Smooth muscle cell of the brain vasculature (primary cell): ENCODE measurements around the gene LRRTM1.

ENCODE experiments used
- DNase-seq: peaks from one replicate; pipeline ENCODE4 v3.0.0-alpha.2; 2012; ENCODE audit warnings: low read depth, low spot score

Gene LRRTM1, protein sequence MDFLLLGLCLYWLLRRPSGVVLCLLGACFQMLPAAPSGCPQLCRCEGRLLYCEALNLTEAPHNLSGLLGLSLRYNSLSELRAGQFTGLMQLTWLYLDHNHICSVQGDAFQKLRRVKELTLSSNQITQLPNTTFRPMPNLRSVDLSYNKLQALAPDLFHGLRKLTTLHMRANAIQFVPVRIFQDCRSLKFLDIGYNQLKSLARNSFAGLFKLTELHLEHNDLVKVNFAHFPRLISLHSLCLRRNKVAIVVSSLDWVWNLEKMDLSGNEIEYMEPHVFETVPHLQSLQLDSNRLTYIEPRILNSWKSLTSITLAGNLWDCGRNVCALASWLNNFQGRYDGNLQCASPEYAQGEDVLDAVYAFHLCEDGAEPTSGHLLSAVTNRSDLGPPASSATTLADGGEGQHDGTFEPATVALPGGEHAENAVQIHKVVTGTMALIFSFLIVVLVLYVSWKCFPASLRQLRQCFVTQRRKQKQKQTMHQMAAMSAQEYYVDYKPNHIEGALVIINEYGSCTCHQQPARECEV

DNA sequence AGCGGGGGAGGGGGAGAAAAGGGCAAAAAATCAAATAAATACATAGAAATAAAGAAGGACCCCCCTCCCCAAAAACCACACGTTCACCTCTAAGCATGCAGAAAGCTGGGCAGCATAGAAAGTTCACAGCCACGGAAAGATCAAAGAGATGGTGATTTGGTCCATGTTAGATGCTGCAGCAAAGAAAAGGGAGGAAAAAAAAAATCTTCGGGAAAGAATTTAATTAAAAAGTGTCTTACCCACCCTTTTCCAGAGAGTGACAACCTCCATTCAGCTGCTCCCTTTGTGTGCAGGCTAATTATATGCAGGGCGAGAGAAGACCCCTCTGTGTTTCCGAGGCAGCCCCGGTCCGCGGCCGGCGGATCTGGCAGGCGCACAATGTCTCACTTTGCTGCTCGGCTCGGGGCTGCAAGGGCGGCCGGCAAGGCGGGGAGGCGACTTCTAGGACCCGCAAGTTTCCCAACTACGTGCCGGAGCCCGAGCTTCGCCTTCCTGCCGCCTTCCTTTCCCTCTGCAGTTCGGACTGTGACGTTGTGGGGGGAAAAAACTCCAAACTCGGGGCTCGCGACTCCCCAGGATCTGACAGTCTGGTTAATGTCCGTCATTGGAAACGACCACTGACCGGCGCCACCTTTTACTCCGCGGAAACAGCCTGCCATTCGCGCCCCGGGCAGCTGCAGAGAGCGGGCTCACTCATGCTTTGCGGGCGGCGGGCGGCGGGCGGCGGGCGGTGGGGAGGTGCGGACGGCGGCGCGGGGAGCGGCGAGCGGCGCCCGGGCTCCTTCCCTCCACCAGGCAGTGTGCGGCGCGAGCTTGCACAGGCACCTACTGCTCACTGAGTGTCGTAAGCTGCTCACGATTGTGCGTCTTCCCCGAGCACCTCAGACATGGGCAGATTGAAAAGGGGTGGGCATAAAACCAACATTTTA lies at the start of gene LRRTM1:
Gene LRRTM1 (minus strand): TSS at position 844 of the 929 bp plus-strand sequence. CDS start 933 bp downstream, outside the sequence.
- DNase-seq, result no peak

DNA sequence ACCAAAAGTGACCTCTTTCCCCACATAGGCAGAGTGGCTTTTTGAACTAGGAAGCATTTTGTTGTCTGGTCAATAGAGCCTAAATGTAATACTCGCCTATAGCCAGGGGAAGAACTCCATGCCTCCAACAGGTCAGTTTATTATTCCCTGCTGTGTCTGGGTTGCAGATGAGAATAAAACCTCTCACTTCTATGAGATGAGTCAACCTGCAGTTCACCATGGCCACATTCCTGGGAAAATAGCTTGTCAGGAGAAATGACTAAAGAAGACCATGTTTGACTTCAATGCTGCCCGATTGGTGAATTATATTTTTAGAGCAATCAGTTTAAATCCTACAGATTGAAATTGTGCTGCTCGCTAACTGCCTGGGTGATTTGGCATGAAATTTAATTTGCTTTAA lies 46.7 kb upstream of the LRRTM1 start:
- no peak for DNase-seq

DNA sequence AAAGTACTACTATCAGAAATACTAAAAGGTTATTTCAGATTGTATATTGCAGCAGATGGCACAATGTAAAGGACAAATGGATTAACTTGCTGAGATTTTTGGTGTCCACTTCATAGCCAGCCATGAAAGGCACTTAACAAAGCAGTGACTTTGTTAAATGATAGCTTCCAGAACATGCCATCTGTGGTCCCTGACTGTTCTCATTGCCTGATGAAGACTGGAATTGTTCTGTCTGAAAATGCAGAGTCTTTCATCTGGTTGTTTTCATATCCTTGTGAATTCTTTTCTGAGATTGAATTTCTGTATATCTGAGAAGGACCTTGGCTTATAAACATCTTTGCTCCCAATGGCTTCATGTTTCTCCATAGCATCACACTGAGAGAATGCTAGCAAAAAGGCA lies 44.4 kb upstream of the LRRTM1 start:
- no peak for DNase-seq

DNA sequence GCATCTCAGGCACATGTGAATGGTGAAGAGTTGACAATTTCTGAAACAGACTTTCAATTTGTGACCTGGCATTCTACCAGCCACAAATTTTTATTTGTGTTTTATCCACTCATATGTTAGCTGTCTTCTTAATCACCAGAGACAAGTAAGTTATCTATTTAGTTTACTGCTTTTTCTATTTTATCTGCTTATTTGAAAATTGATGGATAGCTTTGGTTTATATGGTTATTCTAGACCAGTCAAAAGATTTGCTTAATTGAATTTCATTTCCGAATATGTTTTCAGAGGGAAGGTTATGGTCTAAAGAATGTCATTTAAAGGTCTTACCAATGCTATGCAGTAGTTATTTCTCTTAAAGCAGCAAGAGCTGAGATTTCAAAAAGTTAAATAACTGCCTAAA lies 43.5 kb upstream of the LRRTM1 start:
- DNase-seq, result no peak

DNA sequence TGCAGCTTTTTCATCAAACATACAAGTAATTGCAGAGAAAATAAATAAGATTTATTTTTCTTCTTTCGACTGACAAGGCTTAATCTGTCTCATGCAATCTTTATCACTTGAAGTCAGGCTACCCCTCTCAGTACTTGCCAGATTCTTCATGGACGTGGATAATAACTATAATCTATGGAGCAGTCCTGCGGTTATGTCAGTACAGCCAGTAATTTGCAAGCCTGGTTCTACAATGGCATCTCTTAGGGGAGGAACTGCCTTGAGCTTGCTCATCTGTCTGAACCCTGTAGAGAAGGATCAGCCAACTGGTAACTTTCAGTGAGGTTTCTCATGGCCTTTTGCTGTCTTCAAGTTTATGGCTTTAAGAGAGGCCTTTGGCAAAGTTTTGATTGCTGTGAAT lies 35.5 kb upstream of the LRRTM1 start:
- no peak for DNase-seq

DNA sequence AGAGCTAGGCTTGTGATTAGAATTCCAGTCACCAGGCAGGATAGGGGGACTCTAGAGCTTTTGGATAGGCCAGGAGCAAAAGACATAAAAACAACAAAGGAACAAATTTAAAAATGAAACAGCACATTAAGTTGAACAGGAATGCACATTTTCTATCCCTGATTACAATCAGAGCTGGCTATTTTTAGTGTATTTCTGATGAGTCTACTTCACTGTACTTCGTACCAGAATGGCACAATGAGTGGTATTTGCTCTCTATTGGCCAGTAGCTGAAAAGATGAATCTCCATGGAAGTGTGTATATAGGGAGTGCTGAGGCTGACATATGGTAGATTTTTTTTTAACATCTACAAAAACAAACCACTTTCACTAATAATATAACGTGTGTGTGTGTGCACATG lies 34.2 kb upstream of the LRRTM1 start:
- DNase-seq, result no peak

DNA sequence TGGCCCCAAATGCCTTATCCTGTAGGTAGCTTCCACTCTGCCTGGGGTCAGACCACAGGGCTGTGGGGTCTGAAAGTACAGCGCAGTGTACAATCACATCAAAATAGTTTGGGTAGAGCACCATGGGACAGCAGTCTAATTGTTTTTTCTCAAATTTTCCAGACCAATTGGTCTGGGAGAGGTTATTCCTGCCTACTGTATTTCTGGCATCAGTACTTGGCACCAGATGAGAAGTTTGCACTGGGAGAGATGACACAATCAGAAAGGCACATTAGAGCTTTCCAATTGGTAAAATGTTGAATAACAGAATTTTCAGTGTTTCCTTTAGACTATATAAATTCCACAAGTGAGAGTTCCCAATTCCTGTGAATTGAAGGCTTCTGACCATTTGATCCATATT lies 30.9 kb upstream of the LRRTM1 start:
- no peak for DNase-seq

DNA sequence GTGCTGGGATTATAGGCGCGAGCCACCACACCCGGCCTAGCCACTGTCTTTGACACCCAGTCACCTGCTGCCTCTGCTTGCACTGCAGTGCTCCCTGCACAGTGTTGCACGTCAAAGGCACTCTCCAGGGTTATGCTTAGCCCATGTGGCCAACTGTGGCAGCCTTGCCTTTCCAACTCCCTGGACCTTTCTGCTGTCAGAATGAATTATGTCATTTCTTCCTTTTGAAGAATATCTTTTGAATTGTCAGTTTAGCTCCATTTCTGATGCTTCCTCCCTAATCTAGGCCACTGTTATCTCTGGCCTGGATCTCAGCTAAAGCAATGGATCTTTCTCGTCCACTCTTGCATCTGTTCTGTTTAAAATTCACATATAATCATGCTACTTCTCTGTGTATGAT lies 29.3 kb upstream of the LRRTM1 start:
- no peak for DNase-seq

DNA sequence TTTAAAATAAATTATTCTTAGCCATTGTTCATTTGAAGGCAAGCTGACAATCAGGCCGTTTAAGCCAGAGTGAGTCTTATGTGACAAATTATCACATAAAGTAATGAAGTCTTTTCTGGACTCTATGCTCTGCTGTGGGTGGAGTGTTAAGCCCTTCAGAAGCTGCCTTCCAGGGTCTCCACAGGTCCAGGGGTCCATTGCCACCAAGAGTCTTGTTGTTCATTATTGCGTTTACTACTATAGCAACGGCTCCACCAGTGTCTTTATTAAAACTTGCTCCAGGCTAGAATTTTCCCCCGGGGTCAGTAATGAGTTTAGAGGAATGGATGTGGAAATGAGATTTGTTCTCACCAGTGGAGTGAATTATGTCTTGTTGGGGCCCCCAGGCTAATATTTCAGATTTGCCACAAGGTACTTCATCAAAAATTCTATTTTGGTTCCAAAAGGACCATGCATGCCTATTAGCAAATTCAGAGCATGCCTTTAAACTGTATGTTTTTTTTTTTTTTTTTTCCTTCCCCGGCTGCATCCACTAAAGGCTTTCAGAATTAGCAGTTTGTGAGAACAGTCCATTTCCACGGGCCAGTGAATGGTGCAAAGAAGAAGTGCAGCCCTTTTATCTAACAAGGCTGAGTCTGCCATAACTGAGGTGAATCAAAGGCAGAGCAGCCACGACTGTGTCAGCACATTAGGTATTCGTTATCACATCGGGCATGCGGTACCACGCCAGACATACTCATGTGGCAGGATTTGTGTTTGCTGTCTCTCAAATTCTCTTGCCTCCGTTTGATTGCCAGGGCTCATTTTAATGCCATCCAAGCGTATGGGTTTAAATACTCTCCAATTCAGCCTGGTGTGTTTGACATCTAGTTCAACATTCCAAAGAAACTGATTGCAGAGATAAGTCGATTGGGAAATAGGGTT lies 26.2 kb upstream of the LRRTM1 start:
- DNase-seq, result no peak

DNA sequence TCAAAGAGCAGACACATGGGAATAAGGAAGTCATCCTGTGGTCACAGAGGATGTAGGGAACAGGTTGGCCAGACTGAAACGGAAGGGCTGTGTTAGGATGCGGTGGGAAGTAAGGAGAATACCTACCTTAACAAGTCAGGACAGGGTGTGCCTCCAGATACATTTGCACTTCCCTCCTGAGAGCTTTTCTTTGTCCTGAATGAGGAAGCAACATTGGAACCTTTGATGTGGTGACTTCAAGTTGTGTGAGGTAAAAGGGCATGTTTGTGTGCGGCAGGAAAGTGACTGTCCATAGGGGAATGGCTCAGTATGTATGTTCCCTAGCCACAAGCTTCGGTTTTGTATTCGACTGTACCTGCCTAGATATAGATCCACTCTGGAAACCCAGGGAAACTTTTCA lies 24.9 kb upstream of the LRRTM1 start:
- no peak for DNase-seq

DNA sequence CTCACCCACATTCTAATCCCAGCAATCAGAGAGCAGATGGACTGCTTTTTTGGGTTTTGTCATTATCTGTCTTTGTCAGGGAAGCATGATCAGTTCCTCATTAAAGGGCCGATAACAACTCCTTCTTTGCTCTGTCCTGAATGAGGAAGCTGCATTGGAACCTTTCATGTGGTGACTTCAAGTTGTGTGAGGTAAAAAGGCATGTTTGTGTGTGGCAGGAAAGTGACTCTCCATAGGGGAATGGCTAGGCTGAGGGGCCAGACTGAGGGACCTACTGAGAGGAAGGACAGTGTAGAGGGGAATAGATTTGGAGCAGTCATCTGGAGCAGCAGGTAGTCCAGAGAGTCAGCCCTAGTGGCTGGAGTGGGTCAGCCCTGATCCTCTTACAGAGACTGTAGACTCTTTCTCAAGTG lies 23.6 kb upstream of the LRRTM1 start:
- DNase-seq, result no peak

DNA sequence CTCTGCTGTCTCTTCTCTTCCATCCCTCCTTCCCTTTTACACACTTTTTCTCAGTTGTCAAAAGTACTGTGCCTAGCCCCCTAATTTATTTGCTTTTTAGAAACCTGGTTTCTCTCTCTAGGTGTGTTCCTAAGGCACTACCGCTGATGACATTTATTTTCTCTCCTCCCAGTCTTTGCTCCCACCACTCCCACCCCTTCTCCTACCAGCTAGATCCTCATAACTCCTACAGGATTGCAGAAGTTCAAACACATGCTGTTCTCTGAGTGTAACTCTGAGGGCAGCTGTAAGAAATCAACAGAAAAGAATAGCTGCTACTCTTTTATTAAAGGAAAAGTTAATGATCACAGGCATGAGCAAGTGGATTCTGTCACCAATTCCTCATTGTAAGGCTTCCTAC lies 22.3 kb upstream of the LRRTM1 start:
- DNase-seq, result no peak

DNA sequence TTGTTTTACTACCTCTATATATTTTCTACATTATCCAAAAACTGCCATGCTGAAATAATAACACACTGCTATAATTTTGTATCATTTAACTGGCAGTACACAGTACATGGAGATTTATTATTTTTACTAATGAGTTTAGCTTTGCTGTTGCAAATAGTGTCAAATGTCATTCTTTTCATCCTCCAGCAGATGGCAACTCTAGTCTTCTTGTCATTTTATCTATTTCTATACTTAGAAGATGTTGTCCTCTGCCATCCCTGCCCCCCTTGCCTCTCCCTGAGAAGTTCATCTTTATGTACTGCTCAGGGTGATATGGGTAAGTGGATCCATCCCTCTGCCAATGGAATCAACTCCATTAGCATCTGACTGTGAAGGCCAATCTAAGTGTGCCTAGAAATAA lies 21.7 kb upstream of the LRRTM1 start:
- DNase-seq, result no peak

DNA sequence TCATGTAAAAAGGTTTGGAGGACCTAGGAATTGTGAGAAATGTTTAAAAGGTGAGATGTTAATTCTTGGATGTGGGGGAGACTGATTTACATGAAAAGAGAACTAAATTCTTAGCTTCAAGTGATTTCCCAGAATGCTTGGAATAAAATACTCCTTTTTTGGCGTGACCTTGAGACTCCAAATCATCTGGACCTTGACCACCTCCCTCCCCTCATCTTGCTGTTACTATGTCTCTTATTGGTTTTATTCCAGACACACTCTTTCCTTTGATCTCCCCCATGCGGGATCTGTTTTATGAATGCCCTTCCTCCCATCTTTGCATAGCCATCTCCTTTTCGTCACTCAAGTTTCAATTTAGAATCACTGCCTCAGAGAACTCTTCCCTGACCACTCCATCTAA lies 20.0 kb upstream of the LRRTM1 start:
- DNase-seq, result no peak

DNA sequence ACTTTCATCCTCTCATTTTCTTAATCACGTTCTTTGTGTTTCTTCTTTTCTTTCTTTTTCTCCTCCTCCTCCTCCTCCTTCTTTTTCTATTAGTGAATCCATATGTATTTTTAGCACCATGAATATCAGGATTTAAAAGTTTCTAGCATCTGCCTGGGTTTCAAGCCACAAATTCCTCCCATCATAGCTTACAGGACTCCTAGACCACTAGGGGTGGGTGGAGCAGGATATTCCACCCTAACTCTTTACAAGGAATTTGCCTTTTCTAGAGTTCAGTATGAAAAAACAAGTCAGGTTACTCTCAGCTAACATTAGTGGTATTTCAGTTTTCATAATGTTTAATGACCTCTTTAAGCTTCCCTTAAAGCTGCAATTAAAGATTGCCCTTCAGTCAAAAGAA lies 19.1 kb upstream of the LRRTM1 start:
- DNase-seq, result no peak

DNA sequence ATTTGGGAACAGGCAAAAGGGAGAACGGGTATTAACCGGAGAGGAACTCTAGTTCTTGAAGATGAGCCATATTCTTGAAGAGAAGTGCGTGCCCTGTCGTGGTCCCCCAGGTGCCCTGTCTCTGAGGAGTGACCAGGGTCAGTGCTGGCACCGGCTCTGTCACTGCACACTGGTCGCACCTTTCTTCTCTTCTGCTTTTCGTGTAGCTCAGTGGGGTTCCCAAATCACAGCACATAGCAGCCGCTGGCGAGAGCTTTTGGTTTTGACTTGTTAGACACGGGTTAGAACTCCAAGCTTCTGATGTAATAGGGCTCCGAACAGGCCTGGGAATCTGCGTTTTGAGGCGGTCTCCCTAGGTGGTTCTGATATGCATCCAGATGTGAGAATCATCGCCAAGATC lies 18.4 kb upstream of the LRRTM1 start:
- DNase-seq, result no peak

DNA sequence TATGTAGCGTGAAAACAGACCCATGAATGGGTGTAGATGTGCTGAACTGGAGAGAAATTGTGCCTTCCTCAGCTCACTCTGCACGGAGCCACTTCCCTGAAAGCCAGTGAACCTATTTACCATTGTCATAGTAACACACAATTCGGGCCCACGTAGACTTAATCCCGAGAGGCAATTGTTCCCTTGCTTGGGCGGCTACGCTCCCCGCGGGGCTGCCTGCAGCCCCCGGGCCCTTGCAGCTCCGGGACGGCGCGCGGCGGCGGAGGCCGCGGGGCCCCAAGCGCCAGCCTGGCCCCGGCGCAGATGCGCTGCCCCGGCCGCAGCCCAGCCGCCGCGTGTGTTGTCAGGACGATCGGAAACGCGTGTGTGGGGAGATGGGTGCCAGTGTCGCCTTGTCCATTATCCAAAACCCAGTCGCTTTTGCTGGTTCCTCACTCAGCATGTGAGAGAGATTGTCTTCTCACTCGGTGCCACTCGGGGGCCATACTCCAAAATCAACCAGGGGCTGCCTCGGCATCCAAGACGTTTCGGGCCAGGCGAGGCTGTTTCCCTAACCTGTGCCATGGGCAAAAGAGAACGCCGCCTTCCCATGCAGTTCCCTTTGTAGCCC lies 17.9 kb upstream of the LRRTM1 start:
- no peak for DNase-seq

DNA sequence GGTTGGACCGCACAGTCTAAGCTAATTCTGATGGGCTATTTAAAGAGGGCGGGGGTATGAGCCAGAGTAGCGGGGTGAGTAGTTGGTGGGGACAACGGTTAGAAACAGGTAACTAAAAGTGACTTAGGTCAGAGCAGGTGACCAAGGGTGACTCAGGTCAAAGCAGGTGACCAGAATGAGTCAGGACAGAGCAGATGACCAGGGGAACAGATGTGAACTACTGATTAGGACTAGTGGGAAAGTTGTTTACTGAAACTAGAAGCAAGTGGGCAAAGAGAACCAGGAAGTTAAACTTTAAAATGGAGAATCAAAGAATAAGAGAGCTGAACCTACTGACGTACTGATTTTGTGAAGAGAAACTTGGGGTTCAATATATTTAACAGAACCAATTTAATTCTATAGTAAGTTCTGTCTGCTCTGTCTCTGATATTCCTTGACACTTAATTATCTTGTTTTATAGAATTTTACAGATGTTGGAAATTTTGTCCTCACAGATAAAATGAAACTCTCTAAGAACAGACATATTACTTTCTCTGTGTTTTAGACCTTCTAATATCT lies 7.8 kb upstream of the LRRTM1 start:
- DNase-seq, result no peak

DNA sequence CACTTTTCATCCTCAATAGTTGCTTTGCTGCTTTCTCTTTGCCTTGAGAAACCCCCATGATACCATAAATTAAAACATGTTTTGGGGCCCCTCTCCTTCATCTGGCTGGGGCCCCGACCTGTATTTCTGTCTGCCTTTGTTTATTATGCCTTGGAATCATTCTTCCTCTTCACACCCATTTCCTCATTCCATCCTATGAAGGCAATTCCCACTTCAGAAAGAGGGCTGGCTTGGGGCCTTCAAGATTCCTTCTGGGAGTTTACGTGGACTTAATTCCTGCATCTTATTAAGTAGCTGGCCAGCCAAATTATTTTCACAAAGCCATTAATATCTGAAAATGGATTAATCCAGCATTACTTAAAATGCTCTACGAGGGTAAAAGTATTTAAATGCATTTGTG lies 6.8 kb upstream of the LRRTM1 start:
- no peak for DNase-seq

DNA sequence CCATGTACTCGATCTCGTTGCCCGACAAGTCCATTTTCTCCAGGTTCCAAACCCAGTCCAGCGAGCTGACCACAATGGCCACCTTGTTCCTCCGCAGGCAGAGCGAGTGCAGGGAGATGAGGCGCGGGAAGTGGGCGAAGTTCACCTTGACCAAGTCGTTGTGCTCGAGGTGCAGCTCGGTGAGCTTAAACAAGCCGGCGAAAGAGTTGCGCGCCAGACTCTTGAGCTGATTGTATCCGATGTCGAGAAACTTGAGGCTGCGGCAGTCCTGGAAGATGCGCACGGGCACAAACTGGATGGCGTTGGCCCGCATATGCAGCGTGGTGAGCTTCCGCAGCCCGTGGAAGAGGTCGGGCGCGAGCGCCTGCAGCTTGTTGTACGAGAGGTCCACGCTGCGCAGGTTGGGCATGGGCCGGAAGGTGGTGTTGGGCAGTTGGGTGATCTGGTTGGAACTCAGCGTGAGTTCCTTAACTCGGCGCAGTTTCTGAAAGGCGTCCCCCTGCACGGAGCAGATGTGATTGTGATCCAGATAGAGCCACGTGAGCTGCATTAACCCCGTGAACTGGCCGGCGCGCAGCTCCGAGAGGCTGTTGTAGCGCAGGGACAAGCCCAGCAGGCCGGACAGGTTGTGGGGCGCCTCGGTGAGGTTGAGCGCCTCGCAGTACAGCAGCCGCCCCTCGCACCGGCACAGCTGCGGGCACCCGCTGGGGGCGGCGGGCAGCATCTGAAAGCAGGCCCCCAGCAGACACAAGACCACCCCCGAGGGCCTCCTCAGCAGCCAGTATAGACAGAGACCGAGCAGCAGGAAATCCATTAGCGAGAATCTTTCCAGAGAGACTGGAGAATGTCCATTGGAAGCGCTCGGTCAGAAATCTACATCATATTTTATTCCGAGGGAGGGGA lies 1.3 kb downstream of the LRRTM1 start:
- DNase-seq, result no peak
